ENCODE data around the gene TFCP2.

DNA sequence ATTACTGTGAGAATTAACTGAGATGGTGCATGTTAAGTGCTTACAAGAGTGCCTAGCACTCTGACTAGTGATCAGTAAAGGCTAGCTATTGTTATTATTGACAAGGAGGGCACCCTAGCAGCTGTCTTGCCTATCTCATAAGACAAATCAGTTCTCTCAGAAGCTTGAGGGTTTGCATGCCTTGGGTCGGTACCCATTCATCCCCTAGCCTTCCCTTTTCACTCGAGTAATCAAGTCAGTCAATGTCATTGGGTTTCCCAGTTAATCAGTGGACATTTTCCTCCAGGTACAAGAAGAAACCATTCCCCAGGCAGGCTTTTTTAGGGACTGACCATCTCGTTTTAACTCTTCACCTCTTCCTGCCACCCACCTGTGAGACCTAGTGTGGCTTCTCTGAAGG is 10.4 kb upstream of the TFCP2 start:
- no peak for TF ChIP-seq POLR2A (IDR thresholded peaks at IDR 0.05)
- TF ChIP-seq, protein P1, sequence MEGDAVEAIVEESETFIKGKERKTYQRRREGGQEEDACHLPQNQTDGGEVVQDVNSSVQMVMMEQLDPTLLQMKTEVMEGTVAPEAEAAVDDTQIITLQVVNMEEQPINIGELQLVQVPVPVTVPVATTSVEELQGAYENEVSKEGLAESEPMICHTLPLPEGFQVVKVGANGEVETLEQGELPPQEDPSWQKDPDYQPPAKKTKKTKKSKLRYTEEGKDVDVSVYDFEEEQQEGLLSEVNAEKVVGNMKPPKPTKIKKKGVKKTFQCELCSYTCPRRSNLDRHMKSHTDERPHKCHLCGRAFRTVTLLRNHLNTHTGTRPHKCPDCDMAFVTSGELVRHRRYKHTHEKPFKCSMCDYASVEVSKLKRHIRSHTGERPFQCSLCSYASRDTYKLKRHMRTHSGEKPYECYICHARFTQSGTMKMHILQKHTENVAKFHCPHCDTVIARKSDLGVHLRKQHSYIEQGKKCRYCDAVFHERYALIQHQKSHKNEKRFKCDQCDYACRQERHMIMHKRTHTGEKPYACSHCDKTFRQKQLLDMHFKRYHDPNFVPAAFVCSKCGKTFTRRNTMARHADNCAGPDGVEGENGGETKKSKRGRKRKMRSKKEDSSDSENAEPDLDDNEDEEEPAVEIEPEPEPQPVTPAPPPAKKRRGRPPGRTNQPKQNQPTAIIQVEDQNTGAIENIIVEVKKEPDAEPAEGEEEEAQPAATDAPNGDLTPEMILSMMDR (IDR thresholded peaks at IDR 0.05), result no peak
